CD4-positive, alpha-beta T cell treated with Interferon gamma for 1 hour (primary cell): ENCODE measurements around the gene SERPINE3.

Experiments
- DNase-seq: peaks from one replicate; pipeline ENCODE4 v3.0.0-alpha.2; 2020

SERPINE3 gene

DNA sequence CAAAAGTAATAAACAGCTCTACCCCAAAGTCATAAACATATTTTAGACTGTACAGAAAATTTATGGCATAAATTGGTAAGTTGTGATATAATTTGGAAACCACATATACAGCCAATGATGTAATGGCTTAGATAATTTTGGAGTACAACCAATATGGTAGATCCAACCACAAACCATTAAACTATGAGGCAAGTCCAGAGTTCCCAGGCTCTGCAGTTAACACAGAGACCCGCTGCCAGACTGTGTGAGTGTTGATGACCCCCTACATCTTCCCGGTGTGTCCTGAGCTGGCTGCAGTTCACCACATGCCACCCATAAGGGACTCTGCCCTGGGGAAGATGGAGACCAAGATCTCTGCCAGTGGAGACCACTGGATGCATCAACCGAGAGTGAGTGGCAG lies 9.9 kb upstream of the SERPINE3 start:
- no peak for DNase-seq

DNA sequence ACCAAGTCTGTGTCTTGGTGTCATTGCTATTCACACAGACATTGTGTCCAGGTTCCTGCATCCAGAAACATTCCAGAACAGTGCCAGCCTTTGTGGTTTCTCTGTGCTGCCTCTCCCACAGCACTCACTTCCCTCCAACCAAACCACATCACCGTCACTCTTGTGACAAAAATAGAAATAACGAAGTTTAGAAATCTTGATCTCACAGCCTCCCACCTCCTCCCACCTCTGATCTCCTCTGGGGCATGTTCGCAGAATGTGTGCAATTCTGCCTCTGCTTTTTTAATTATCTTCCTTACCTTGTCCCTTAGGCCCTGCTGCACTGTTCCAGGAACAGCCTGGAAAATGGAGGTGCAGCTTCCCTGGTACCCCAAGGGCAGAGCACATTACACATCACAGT lies 8.7 kb upstream of the SERPINE3 start:
- DNase-seq, result no peak

DNA sequence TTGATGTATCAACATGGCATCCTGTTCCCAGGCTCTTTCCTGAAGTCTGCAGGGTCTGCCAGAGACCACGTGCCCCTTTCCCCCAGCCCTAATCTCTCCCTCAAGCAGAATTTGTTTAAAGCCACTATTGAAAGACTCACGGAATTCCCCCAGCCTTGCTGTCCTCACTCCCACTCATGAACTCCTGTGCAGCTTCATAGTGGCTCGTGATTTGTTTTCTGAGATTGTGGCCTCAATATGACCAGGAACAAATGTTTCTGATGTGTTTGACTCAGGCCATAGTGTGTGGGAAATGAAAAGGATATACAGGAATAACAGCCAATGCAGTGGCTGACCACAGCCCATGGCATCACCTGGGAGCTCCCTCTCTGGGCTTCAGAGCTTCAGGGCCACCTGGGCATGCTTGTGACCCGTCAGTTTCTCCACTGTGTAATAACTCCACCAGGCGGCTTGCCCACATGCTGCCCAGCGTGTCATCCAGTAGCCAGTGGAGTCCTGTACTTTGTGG lies 8.1 kb upstream of the SERPINE3 start:
- DNase-seq, result no peak

DNA sequence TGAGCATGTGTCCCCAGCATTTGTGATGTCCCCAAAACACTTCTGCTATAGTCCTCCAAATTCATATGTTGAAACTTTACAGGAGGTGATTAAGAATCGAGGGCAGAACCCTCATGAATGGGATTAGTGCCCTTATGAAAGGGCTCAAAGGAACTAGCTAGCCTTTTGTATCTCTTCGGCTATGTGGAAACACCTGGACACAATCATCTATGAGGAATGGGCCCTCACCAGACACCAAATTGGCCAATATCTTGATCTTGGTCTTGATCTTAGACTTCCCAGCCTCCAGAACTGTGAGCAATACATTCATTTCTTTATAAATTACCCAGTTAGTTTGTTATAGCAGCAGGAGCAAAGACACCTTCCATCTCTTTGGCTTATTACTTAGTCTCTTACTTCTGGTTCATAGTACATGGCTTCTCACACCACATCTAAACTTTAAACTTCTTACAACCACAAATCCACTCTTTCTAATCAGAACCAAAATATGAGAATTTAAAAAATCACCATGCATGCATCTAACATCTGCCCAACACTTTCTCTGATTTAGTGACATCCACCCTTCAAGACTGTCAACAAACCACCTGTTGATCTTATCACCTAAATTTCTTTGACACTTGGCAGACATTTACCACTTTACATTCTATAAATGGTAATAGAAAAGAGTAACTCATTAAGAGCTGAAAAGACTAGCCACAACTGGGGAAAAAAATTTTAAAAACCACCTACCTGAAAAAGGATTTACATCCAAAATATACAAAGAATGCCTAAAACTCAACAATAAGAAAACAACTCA lies 6.7 kb upstream of the SERPINE3 start:
- no peak for DNase-seq

DNA sequence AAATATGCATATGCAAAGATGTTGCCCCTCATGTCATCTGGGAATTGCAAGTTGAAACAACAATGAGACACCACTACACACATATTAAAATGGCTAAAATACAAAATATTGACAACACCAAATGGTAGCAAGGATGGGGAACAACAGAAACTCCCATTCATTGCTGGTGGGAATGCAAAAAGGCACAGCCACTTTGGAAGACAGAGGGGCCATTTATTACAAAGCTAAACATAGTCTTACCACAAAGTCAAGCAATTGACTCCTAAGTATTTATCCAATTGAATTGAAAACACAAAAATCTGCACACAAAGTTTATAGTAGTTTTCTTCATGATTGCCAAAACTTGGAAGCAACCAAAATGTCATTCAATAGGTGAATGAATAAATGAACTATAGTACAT lies 6.1 kb upstream of the SERPINE3 start:
- no peak for DNase-seq

DNA sequence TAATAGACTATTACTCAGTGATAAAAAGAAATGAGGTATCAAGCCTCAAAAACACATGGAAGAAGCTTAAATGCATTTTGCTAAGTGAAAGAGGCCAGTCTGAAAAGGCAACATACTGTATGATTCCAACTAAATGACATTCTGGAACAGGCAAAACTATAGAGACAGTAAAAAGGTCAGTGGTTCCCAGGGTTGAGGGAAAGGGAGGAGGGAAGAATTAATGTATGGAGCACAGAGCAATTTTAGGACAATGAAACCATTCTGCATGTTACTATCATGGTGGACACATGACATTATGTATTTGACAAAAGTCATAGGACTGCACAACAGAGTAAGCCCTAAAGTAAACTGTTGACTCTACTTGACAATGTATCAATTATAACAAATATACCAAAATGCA lies 5.7 kb upstream of the SERPINE3 start:
- DNase-seq, result no peak

DNA sequence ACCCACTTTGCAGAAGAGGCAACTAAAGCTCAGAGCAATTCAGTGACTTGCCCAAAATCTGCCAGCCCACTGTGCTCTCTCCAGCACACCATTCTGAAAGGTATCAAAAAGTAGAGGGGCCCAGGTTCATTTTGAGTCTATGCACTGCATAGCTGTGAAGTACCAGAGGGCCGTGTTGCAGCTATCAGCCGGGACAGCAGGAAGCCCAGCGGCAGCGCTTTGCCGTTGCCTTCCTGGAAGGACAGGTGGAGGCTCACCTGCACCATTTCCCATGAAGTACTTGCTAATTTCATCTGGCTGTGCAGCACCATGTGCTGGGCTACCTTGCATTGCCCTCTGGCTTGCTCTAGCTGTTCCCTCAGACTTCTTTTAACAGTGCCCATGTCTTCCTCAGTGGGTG lies 2.7 kb upstream of the SERPINE3 start:
- no peak for DNase-seq

DNA sequence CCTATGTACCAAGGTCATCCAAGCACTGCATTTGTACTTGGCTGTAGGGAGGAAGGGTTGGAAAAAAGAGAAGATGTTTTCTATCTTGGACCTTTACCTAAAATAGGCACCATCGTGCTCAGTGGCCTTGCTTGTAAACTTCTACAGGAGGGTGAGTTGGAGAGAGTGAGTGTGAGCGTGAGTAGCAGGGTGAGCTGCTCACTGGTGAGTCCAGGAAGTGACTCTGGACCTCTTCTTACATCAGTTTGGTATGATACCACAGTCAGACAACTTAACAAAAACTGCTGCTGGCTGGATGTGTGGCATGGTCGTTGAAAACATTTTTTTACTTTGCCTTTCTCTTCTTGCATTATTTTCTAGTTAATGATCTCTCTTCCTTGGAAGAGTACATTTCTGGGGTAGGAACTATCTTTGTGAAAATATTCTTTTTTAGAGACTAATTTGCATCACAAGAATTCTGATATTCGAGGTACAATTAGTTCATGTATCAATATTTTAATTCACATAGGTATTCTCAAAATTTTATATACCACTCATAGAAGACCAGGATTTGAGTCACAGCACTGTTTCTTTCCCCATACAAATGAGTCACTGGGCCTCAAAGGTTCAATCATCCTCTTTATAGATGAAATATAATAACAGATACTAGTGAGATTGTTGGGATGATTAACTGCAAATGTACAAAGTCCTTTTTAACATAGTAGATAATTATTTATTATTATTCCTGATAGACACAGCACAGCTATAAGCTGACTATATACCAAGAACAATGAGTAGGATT lies 651 bp downstream of the SERPINE3 start:
- DNase-seq, result no peak

DNA sequence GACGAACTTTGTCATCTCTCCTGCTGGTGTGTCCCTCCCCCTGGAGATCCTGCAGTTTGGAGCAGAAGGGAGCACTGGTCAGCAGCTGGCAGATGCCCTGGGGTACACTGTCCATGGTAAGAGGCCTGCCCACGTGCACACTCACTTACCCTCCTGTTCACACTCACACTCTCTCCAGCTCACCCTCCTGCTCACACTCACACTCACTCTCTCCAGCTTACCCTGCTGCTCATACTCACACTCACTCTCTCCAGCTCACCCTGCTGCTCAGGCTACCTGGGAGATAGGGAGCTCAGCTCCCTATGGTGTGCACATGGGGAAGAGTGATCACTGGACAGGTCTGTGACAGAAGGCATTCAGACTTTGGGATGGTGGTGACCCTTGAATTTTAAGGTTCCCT lies 1.7 kb downstream of the SERPINE3 start:
- no peak for DNase-seq

DNA sequence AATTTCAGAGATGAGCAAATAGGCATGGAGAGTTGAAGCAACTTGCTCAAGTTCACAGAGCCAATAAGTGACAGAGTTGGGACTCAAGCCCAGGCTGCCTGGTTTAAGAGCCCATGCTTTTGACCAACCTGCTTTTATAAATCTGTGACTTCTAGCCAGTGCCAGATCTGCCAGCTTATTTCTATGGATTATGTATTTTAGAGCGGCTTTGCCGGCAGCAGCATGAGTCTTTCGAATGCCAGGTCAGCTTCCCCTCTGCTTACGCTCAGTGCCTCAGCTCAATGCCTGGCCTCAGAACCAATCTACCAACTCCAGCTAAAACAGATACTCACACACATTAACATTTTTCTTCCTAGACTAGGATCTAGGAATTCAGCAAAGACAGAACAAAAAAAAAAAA lies 2.3 kb downstream of the SERPINE3 start:
- DNase-seq, result no peak

DNA sequence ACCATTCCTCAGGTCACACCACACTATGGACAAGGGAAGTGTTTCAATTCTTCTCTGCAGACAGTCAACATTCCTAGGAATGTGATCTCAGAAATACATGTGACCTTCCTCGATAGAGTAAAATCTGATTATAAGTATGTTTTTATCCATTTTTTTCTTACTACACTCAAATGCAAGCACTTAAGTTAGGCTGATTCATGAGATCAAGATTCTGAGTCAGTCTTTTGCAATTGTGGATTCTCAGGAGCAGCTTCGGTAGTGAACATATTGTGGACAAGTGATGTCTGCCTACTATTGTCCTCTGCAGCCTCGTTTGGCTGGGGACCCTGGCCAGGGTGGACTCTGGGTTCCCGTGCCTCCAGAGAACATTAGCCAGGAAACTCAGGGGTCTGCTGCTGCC lies 3.2 kb downstream of the SERPINE3 start:
- DNase-seq, result no peak

DNA sequence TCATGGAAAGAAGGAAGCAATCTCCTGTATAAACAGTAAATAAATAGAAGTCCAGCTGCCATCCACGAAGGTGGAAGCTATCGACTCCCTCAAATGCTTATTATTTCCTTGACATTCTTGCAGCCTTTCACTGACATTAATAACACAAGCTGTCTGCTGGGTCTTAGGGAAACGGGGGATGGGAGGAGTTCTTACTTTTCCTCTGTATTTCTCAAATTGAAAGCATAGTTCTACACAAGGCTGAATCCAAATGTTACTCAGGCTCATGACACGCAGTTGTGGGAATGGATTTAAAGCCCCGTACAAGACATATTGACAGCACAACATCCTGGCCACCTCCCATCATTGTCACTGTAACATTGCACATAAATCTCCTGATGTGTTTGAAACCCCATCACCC lies 4.0 kb downstream of the SERPINE3 start:
- DNase-seq, result no peak

DNA sequence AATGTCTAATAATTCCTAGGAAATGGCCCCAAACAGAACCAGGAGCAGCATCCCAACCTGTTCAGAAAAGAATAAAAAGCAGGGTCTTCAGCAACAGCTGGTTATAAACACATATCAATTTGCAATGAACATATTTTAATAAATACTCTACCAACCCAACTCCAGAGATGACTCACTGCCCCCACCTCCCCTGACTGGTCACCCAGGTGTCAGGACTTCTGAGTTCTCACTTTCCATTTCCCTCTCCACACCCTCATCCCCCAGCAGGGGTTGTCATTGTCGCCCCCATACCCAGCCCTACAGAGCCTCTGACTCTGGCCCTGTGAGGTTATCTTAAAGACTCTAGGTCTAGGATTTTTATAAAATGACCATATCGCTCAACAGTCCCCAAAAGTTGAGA lies 6.9 kb downstream of the SERPINE3 start:
- no peak for DNase-seq

DNA sequence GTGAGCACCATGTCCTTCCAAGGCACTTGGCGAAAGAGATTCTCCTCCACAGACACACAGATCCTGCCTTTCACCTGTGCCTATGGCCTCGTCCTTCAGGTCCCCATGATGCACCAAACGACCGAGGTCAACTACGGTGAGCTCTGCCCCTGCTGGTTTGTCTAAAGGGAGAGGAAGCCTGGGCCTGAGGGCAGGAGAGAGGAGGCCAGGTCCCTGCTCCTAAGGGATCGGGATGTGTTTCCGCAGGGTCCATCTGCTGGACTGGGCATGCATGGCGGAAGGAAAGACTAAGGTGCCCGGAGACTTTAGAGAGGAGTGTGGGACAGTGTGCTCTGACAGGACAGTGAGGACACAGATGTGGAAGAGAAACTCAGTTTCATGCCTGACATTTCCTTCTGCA lies 7.6 kb downstream of the SERPINE3 start:
- no peak for DNase-seq

DNA sequence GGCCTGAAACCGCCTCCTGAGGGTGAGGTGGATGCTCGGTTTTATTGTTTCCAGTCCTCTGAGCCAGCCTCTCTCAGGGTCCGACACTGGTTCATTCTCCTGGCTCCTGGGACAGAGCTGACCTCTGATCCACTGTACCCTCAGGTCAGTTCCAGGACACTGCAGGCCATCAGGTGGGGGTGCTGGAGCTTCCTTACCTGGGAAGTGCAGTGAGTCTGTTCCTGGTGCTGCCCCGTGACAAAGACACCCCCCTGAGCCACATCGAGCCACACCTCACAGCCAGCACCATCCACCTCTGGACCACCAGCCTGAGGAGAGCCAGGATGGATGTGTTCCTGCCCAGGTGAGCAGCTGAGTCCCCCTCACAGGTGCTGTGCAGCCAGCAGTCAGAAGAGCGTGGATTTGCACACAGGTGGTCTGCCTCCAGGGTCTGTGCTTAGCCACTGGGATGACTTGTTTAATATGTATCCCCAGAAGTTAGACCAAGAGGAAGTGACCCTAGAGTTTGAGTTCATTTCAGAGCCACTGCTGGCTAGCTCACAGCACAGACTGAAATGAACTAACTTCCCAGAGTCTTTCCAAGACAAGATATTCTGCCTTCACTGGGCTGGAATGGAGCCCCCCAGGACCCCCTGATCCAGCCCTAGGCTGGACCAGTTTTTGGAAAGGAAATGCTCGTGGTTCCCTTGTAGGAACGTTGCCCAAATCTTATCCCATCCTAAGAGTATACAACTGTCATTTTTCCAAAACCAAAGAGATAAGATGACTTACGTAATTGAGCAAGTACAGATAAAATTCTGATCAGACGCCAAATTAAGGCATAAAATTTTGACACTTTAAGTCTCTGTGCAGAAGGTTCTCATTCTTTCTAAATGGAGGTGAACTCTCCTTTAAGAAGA lies 8.8 kb downstream of the SERPINE3 start:
- no peak for DNase-seq

DNA sequence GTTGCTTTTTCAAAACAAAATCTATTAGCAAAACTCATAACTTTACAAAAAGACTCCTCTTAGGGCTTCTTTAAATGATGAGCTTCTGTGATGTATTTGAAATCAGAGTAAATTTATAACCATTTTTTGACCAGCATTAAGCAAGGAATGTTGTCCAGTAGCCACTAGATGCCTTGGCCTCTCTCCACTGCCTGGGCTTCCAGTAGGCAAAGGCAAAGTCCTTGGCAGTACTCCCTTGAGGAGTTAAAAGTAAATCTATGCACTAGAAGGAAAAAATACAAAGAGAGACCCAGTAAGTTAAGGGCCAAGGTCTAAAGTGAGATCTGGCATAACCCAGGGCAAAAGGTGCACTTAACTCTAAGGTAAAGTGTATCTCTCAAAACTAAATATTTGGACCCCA lies 9.5 kb downstream of the SERPINE3 start:
- no peak for DNase-seq

DNA sequence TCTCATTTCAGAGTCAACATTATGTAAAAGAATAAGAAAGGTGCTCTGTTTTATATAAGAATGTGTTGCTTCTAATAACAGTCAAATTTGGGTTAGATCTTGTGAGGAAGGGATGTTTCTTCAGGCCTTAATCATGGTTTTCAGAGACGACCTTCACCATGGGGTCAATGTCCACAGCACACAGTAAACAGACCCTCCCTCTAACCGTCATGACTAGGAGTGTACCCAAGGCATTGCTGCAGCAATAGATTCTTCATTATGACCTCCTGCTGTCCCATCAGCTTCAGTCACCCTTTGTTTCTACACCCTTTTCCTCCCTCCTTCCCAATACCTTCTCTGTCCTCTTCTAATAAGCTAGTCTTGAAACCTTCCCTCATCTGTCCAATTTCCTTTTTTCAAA lies 15.7 kb downstream of the SERPINE3 start:
- no peak for DNase-seq

DNA sequence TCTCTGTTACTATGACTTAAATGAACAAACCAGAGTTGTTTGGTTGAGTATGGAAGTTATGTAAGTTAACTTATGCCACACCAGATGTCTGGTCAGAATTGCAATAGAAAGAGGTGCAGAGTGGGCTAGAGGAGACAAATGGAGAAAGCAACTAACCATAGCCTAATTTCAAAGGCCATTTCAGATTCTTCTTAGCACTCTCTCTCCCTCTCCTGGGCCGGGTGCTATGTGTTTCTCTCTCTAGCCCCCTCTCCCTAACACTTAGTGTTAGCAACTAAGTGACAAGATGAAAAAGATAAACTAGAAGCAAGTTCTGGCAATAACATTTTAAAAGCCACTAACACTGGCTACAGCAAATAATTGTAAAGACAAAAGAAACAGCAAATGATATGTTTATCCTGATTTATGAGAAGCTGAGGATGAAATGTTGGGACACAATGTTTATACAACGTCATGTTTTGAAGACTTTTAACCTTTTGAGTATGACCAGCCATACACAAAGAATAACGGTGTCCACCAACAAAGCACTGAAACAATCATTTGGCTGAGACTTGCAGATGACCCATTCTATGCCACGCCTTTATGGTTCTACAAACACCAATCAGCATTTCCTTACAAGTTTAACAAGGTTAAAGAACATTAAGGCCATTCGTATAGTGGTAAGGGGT lies 18.6 kb downstream of the SERPINE3 start:
- DNase-seq, result no peak

DNA sequence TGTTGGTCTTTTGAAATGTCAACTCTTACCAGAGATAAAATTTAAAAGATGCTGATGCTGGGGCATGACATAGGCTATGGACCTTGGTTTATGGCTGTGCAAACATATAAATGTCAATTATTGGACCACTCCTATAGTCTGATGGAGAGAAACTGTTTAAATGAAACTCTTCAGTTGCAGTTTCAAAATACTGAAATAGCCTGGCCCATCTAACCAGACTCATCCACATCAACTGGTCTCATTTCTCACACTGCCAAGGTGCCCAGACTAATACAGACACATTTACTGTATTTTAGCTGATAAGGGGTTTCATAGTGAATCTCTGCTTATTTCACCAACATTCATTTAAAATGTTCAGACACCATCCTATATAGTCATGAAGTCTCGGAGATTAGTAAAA lies 19.9 kb downstream of the SERPINE3 start:
- no peak for DNase-seq

DNA sequence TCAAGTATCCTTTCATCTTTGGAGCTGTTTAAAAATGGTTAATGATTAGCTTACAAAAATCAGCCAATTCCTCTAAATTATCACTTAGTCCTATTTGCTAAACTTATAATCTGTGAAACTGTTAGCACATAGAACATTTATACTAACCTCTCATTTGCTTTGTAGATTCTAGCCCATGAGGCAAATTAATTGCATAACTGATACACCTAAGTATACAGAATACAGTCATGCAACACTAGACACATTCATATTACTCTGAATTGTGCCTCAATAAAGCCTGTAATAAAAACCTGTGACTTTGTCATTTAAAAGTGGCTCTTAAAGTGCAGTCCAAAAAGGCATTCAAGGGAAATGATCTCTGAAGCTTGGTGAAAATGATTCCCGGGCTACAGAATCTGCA lies 21.0 kb downstream of the SERPINE3 start:
- DNase-seq, result no peak

DNA sequence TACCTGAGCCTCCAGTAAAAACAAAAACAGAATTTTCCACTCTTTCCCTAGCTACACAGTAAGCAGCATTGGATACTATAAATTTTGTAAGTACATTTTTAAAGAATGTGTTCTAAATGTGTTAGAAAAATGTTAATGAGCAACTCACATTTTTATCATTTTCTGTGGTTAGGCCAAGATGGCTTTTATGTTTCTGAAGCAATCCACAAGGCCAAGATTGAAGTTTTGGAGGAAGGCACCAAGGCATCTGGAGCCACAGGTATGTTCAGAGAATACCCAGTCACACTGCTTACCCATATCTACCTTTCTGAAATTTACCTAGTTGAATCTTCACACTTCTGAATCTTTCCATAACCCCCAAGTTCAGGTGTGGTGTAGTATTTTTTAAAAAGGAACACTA lies 21.6 kb downstream of the SERPINE3 start:
- DNase-seq, result no peak

DNA sequence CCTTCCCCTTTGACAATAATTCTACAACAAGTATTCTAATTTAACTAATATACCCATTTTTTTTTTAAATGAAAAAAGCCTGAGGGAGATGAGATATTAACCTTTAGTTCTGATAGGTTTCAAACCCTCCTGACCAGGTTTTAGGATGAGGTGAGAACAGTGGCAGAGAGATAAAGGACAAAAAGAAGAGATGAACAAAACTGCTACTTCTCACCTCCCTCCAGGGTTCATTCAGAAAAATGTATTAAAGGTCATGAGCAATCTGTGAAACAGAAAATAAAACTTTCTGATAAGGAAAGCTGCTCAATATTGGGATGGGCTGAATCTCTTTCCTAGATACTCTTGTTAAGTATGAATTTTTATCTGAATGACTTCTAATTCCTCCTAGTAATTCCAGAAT lies 24.1 kb downstream of the SERPINE3 start:
- DNase-seq, result no peak
